ENCODE data around the gene SAXO1.
"Not testable (repeated sequence)": the region's sequence is repeated elsewhere in the genome, so short reads cannot be mapped to it uniquely, and the experiment has no call there.

The SAXO1 gene, protein sequence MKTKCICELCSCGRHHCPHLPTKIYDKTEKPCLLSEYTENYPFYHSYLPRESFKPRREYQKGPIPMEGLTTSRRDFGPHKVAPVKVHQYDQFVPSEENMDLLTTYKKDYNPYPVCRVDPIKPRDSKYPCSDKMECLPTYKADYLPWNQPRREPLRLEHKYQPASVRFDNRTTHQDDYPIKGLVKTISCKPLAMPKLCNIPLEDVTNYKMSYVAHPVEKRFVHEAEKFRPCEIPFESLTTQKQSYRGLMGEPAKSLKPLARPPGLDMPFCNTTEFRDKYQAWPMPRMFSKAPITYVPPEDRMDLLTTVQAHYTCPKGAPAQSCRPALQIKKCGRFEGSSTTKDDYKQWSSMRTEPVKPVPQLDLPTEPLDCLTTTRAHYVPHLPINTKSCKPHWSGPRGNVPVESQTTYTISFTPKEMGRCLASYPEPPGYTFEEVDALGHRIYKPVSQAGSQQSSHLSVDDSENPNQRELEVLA

GRCh38 chr9:19033015-19033414 is at the start of gene SAXO1:
SAXO1 (minus strand) TSS chr9:19033209; CDS start chr9:19032908, 301 bp downstream.
- no peak for DNase-seq (ENCODE audit: low spot score)

GRCh38 chr9:19074836-19075235 is 41.8 kb upstream of the SAXO1 start:
- no peak for DNase-seq (ENCODE audit: low spot score)

DNA sequence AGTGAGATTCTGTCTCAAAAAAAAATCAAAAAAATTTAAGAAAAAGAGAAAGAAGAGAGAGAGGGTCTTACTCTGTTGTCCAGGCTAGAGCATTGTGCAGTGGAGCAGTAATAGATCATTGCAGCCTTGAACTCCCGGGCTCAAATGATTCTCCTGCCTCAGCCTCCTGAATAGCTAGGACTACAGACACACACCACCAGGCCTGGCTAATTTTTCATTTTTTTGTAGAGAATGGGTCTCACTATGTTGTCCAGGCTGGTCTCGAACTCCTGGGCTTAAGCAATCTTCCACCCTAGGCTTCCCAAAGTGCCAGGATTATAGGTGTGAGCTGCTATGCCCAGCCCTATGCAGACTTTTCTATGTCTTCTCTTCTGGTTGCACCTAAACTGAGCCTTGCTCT is 41.2 kb upstream of the SAXO1 start:
- no peak for DNase-seq (ENCODE audit: low spot score)

- no peak for DNase-seq (ENCODE audit: low spot score)
Observed at GRCh38 chr9:19057033-19057432, 24.0 kb upstream of the SAXO1 start.

GRCh38 chr9:19050637-19051591 is 17.9 kb upstream of the SAXO1 start:
- DNase-seq (ENCODE audit: low spot score), result no peak

DNA sequence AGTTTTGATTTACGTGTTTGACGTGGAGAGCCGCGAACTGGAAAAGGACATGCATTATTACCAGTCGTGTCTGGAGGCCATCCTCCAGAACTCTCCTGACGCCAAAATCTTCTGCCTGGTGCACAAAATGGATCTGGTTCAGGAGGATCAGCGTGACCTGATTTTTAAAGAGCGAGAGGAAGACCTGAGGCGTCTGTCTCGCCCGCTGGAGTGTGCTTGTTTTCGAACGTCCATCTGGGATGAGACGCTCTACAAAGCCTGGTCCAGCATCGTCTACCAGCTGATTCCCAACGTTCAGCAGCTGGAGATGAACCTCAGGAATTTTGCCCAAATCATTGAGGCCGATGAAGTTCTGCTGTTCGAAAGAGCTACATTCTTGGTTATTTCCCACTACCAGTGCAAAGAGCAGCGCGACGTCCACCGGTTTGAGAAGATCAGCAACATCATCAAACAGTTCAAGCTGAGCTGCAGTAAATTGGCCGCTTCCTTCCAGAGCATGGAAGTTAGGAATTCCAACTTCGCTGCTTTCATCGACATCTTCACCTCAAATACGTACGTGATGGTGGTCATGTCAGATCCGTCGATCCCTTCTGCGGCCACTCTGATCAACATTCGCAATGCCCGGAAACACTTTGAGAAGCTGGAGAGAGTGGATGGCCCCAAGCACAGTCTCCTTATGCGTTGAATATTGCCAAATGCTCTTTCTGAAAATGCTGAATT is 17.1 kb upstream of the SAXO1 start:
- peak; percentile 47 for DNase-seq (ENCODE audit: low spot score)

DNA sequence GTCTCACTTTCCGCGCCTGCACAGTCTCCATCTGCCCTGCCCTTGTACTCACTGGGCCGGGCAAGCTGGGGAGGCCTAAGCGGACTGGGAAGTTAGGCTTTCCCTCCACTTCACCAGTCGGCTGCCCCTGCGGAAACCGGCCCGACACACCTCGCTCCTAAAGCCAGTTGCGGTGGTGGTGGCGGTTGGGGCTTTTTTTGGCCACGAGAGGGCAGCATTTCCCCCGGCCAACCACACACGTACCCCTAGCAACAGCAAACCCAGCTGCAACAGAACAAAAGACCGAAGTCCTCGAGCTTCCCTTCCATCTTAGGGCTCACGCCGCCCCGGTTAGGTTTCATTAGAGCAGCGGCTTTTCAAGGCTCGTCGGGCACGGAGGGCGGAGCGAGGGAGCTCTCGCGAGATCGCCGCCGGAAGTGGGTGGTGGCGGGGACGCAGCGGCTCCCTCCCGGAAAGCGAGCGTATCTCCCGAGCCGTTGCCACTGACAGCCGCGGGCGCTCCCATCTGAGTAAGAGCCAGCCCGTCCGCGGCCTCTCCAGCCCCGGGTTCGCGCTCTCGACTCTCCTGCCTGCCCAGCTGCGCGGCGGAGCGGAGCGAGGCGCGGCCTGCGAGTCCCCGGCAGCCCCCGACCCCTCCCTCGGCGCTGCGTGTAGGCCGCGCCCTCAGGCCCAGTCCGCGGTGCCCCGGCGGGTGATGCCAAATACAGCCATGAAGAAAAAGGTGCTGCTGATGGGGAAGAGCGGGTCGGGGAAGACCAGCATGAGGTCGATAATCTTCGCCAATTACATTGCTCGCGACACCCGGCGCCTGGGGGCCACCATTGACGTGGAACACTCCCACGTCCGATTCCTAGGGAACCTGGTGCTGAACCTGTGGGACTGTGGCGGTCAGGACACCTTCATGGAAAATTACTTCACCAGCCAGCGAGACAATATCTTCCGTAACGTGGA is 16.2 kb upstream of the SAXO1 start, which contains the start of gene RRAGA:
TSS of gene RRAGA (plus strand) at position 462 of the 951 bp plus-strand sequence. CDS start at position 695, 233 bp downstream.
- DNase-seq (ENCODE audit: low spot score), result peak; percentile 94

- no peak for DNase-seq (ENCODE audit: low spot score)
Observed at GRCh38 chr9:19036611-19037010, 3.6 kb upstream of the SAXO1 start.

- no peak for DNase-seq (ENCODE audit: low spot score)
Observed at GRCh38 chr9:19032406-19032805, 603 bp downstream of the SAXO1 start.

- DNase-seq (ENCODE audit: low spot score), result no peak
Observed at GRCh38 chr9:19030899-19031298, 2.1 kb downstream of the SAXO1 start.

- peak; percentile 57 for DNase-seq (ENCODE audit: low spot score)
Observed at GRCh38 chr9:19028835-19029451, 4.1 kb downstream of the SAXO1 start.

- DNase-seq (ENCODE audit: low spot score), result no peak
Observed at GRCh38 chr9:19027825-19028224, 5.2 kb downstream of the SAXO1 start.

- DNase-seq (ENCODE audit: low spot score), result no peak
Observed at GRCh38 chr9:19026375-19026774, 6.6 kb downstream of the SAXO1 start.

DNA sequence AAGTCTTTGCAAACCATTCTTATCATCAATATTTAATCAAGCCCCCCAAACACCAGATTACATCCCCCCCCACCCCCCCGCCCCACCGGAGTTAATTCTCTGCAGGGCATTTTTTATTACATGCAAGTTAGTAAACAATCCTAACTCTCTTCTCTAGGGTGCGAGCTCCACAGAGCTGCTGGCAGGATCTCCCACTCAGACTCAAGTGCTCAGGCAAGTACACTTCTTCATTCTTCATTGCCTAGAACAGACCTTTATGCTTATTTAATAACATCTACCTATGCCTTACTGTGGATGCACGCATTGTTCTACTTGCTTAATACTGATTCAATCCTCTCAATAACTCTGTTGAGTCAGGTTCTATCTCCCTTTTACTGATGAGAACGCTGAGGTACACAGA is 9.9 kb downstream of the SAXO1 start:
- DNase-seq (ENCODE audit: low spot score), result no peak

- DNase-seq (ENCODE audit: low spot score), result no peak
Observed at GRCh38 chr9:19022206-19022605, 10.8 kb downstream of the SAXO1 start.

GRCh38 chr9:19021649-19022048 is 11.4 kb downstream of the SAXO1 start:
- DNase-seq (ENCODE audit: low spot score), result not testable (repeated sequence)

DNA sequence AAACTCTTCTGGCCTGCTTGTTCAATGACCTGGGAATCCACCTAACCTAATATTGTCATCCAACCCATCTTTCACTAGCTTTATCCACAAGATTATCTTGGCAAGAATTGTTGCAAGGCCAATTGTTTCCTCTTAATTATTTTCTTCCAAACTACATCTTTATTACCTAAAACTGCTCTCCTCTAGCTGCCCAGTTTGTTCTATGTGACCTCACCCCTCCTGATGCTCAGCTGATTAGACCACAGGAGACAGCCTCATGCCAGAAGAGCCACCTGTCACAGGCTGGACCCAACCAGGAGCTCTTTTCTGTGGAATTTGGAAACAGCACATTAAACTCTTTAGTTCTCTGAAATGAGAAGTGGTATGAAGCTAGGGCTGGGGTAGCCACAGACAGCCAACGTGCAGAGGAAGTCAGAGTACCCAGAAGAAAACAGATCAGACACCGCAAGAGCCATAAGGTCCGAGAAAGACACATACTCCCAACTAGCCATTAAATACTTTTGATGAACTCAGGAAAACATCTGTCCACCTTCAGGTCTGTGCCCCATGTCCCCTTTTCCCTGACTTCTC is 12.0 kb downstream of the SAXO1 start:
- no peak for DNase-seq (ENCODE audit: low spot score)

GRCh38 chr9:19018201-19018600 is 14.8 kb downstream of the SAXO1 start:
- DNase-seq (ENCODE audit: low spot score), result no peak

DNA sequence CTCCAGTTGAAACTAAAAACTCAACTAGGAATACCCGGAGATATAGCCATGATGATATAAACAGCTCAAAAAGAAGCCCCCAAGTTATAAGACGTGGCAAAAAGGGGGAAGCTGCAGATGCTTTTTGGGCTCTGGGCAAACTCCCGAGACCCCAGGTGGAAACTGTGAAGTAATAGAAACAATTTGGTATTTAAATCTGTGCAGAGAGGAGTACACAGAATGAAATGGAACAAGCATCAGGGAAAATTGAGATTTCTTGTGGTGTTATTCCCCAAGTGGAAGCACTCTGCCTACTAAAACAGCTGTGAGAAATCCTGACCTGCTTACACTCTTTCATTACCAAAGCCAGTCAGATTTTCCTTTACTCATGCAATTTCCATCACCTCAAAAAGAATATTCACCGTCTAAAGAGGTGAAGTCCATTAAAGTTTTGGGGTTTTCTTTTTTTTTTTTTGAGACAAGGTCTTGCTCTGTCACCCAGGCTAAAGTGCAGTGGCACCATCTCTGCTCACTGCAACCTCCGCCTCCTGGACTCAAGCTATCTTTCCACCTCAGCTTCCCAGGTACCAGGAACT is 23.5 kb downstream of the SAXO1 start:
- no peak for DNase-seq (ENCODE audit: low spot score)

GRCh38 chr9:19000133-19000532 is 32.9 kb downstream of the SAXO1 start:
- DNase-seq (ENCODE audit: low spot score), result no peak
